Kidney epithelial cell (primary cell): ENCODE data around the gene MAP3K20. TPM values are rescaled to one million over a fixed set of nuclear protein-coding genes. Genes with fewer than 3 reads are reported as not detected.

ENCODE experiments used
- DNase-seq: peaks from one replicate; pipeline ENCODE4 v3.0.0-alpha.2; 2010; ENCODE audit warnings: low read depth
- H3K27me3 ChIP-seq: 2 replicates; pipeline ENCODE4 v1.6.0; 2011; ENCODE audit warnings: low read length; ENCODE audit not compliant: control insufficient read depth, insufficient read depth
- H3K36me3 ChIP-seq: 2 replicates; pipeline ENCODE4 v1.5.1; 2011; ENCODE audit warnings: low read length; ENCODE audit not compliant: control insufficient read depth, insufficient read depth
- H3K4me3 ChIP-seq: 2 replicates; pipeline ENCODE4 v1.5.1; 2011; ENCODE audit warnings: low read depth, mild to moderate bottlenecking, control low read depth, low read length
- CTCF ChIP-seq: IDR thresholded peaks from 2 replicates; pipeline ENCODE4 v1.5.1; 2011; ENCODE audit warnings: mild to moderate bottlenecking, moderate library complexity, low read length, control low read depth, inconsistent platforms; ENCODE audit not compliant: insufficient read depth, poor library complexity, severe bottlenecking
- total RNA-seq: library from RNA; depleted of rRNA; stranded (reverse); fragments of >200 nt; gene quantifications from 2 replicates; pipeline ENCODE4 v1.2.3, GENCODE V29; 2015

MAP3K20 gene
- total RNA-seq, 1 donor from 2014 or later = 18.9 TPM

GRCh38 chr2:173138962-173139361, 63.3 kb downstream of the MAP3K20 start:
- H3K36me3 ChIP-seq = no peaks in the 10 kb centered on the region
- no peak overlapping the region for H3K4me3 ChIP-seq
- no peak for DNase-seq
- H3K27me3 ChIP-seq = no peaks in the 10 kb centered on the region
- TF ChIP-seq CTCF = no peak

GRCh38 chr2:173141666-173142065, 66.0 kb downstream of the MAP3K20 start:
- no peak overlapping the region for H3K4me3 ChIP-seq
- DNase-seq = no peak
- H3K36me3 ChIP-seq = no peaks in the 10 kb centered on the region
- no peak for TF ChIP-seq CTCF
- no peaks in the 10 kb centered on the region for H3K27me3 ChIP-seq

GRCh38 chr2:173145454-173145853, 69.8 kb downstream of the MAP3K20 start:
- no peak for DNase-seq
- H3K27me3 ChIP-seq = no peaks in the 10 kb centered on the region

GRCh38 chr2:173146590-173146989, 70.9 kb downstream of the MAP3K20 start:
- no peak for TF ChIP-seq CTCF
- no peak for DNase-seq
- no peaks in the 10 kb centered on the region for H3K36me3 ChIP-seq
- no peak overlapping the region for H3K4me3 ChIP-seq
- H3K27me3 ChIP-seq = no peaks in the 10 kb centered on the region

More at GRCh38 chr2:173145454-173145853, 69.8 kb downstream of the MAP3K20 start:
- TF ChIP-seq CTCF = no peak
- Histone ChIP-seq H3K4me3 (no peak overlapping the region), H3K36me3 (no peaks in the 10 kb centered on the region)

- no peak for DNase-seq
- Histone ChIP-seq H3K4me3 (no peak overlapping the region), H3K36me3 (no peaks in the 10 kb centered on the region), H3K27me3 (no peaks in the 10 kb centered on the region)
- no peak for TF ChIP-seq CTCF
Measured at GRCh38 chr2:173148520-173148919, 72.9 kb downstream of the MAP3K20 start.

GRCh38 chr2:173149491-173149890, 73.8 kb downstream of the MAP3K20 start:
- no peak overlapping the region for H3K4me3 ChIP-seq
- H3K36me3 ChIP-seq = no peaks in the 10 kb centered on the region
- H3K27me3 ChIP-seq = no peaks in the 10 kb centered on the region
- no peak for DNase-seq
- no peak for TF ChIP-seq CTCF
